ENCODE measurements around the gene ARHGAP15.

DNA sequence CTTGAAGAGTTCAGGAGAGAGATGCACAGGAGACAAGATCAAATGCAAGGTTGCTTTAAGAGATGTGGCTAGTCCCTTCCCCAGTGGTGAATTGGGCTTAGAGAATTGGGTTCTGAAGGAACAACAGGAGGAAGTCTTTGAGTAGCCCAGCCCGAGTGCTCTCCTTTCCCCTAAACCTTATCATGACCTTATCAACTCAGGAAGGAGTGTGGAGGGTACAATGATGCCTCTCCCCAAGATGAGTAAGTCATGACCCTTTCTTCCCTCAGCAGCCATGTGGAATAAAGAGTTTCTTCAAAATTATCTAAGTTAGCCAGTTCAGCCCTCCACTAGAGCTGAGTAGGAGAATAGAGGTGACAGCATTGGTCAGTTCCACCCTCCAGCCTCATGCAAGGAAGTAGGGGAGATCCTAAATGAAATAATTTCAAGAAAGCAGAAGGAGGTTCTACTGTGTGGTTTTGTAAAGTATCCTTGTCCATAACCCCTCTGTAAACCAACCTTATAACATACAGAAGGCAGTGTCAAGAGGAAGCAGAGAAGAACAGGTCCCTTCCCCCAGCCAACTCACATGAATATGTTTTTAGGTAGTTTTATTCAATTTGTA lies 88.4 kb downstream of the ARHGAP15 start:
- TF ChIP-seq, protein P1, sequence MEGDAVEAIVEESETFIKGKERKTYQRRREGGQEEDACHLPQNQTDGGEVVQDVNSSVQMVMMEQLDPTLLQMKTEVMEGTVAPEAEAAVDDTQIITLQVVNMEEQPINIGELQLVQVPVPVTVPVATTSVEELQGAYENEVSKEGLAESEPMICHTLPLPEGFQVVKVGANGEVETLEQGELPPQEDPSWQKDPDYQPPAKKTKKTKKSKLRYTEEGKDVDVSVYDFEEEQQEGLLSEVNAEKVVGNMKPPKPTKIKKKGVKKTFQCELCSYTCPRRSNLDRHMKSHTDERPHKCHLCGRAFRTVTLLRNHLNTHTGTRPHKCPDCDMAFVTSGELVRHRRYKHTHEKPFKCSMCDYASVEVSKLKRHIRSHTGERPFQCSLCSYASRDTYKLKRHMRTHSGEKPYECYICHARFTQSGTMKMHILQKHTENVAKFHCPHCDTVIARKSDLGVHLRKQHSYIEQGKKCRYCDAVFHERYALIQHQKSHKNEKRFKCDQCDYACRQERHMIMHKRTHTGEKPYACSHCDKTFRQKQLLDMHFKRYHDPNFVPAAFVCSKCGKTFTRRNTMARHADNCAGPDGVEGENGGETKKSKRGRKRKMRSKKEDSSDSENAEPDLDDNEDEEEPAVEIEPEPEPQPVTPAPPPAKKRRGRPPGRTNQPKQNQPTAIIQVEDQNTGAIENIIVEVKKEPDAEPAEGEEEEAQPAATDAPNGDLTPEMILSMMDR (IDR thresholded peaks at IDR 0.05) = no peak
- TF ChIP-seq POLR2A (IDR thresholded peaks at IDR 0.05) = no peak
- TF ChIP-seq EP300 (IDR thresholded peaks at IDR 0.05; ENCODE audit: low read depth) = no peak
- no peak for TF ChIP-seq POLR2AphosphoS5 (IDR thresholded peaks at IDR 0.05)

All from transverse colon (tissue), 4 donors.